ENCODE data around the gene BEND7.

DNA sequence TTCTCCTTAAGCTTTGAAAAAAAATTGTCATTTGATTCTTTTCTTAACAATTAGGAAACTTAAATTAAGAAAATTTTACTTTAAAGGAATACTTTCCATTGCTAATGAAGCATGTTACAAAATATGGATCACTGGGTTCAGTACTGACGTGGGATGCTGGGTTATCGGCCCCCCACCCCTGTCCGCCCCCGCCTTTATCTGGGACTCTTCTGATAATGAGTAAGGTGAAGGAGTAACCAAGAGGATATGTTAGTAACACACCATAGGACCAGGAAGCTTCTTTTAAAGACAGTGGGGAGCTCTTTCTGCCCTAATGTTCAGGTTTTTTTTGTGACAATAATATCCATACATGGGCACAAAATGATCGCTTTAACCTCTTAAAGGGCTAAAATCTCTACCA lies 29.7 kb downstream of the BEND7 start:
- no peak for TF ChIP-seq ZMYM4 (CRISPR knock-in tag; IDR thresholded peaks at IDR 0.05)
- TF ChIP-seq PPARG (CRISPR knock-in tag; conservative IDR thresholded peaks at IDR 0.05), result no peak
- TF ChIP-seq IRF2 (CRISPR knock-in tag; IDR thresholded peaks at IDR 0.05), result no peak
- TF ChIP-seq KDM5A (IDR thresholded peaks at IDR 0.05; ENCODE audit: borderline replicate concordance, low read length), result no peak
- no peak for TF ChIP-seq GABPA (IDR thresholded peaks at IDR 0.05; ENCODE audit: low read depth, low read length)
- no peak for TF ChIP-seq GABPA (CRISPR knock-in tag; IDR thresholded peaks at IDR 0.05; ENCODE audit: low read depth)

All from HepG2 (cell line).